A549 (cell line): Measurements from ENCODE around the gene APMAP. TPM values are rescaled to one million over a fixed set of nuclear protein-coding genes. Genes with fewer than 3 reads are reported as not detected.
A peak's percentile ranks its signal among the peaks of the same experiment; 100 is the strongest.
"Not testable (repeated sequence)": the region's sequence is repeated elsewhere in the genome, so short reads cannot be mapped to it uniquely, and the experiment has no call there.

Experiments
- ATAC-seq, 2 experiments: fragments of 200-7000 bp in 1 of 2; fragments of >200 bp in 1 of 2; cut with Nextera tagmentation in 1 of 2; cut with Tn5 transposase in 1 of 2; 3 replicates each; pipeline versions ENCODE4 v1.8.0 to v1.9.1; 2018 to 2020; ENCODE audit warnings: mild to moderate bottlenecking in 1 of 2, moderate library complexity in 1 of 2
- CTCF ChIA-PET: fragments of 300-600 bp; sonication (Branson Sonifier 250); formaldehyde crosslinking; extraction: SDS; loops from one replicate; lab custom pipeline; 2021; ENCODE audit warnings: antibody characterized with exemption, inconsistent platforms; lab: Yijun Ruan, JAX
- POLR2A ChIA-PET: fragments of 350-600 bp; formaldehyde crosslinking; extraction: SDS; loops from one replicate; lab custom pipeline; 2021; ENCODE audit warnings: antibody characterized with exemption, inconsistent platforms; lab: Yijun Ruan, JAX
- DNase-seq, 2 experiments: peaks; one replicate each; pipeline versions ENCODE4 v3.0.0 to v3.0.0-alpha.2; 2011 to 2016; ENCODE audit warnings: low read depth in 1 of 2, low spot score in 1 of 2
- FAIRE-seq: peaks from 2 replicates; lab custom pipeline; 2011; peaks lifted over from hg19 to GRCh38; lab: Jason Lieb, UNC
- H3K27ac ChIP-seq, 2 experiments: fragments of >200 bp; sonication (Bioruptor Twin); formaldehyde crosslinking; 3 replicates each; pipeline ENCODE4 v1.5.1; 2016 to 2017
- H3K4me1 ChIP-seq: fragments of >200 bp; sonication (Bioruptor Twin); formaldehyde crosslinking; 3 replicates; pipeline ENCODE4 v1.6.1; 2016
- H3K4me2 ChIP-seq: fragments of >200 bp; sonication (Bioruptor Twin); formaldehyde crosslinking; 3 replicates; pipeline ENCODE4 v1.6.1; 2016
- H3K4me3 ChIP-seq: fragments of >200 bp; sonication (Bioruptor Twin); formaldehyde crosslinking; 3 replicates; pipeline ENCODE4 v1.5.1; 2016
- H3K9me3 ChIP-seq: fragments of >200 bp; sonication (Bioruptor Twin); formaldehyde crosslinking; 3 replicates; pipeline ENCODE4 v1.6.1; 2016
- ATOH8 ChIP-seq: fragments of 250-450 bp; sonication (Bioruptor Pico); IDR thresholded peaks from 2 replicates; pipeline ENCODE4 v1.5.0; 2020; ENCODE audit warnings: low read depth, mild to moderate bottlenecking, moderate library complexity
- CBX2 ChIP-seq: fragments of 200-600 bp; sonication (generic); IDR thresholded peaks from 2 replicates; pipeline ENCODE4 v1.6.1; 2016; ENCODE audit warnings: low read depth, mild to moderate bottlenecking, borderline replicate concordance
- CBX8 ChIP-seq: fragments of 200-600 bp; sonication (generic); IDR thresholded peaks from 2 replicates; pipeline ENCODE4 v1.6.1; 2016
- CEBPB ChIP-seq, 2 experiments: fragments of >200 bp in 1 of 2; sonication (Bioruptor Twin) in 1 of 2; formaldehyde crosslinking in 1 of 2; IDR thresholded peaks; 2 replicates each; pipeline ENCODE4 v1.6.1; 2012 to 2016
- E2F6 ChIP-seq: IDR thresholded peaks from 2 replicates; pipeline ENCODE4 v1.6.1; 2012; ENCODE audit warnings: low read depth, borderline replicate concordance
- EHMT2 ChIP-seq: fragments of 200-600 bp; sonication (generic); IDR thresholded peaks from 2 replicates; pipeline ENCODE4 v1.6.1; 2016; ENCODE audit warnings: antibody characterized with exemption, low read depth, mild to moderate bottlenecking, moderate library complexity
- EP300 ChIP-seq, 2 experiments: fragments of >200 bp; sonication (Bioruptor Twin); formaldehyde crosslinking; IDR thresholded peaks; 2 replicates in 1 of 2; 3 replicates in 1 of 2; pipeline ENCODE4 v1.6.1; 2016 to 2017
- ESRRA ChIP-seq: fragments of 150-350 bp; IDR thresholded peaks from 2 replicates; pipeline ENCODE4 v1.6.1; 2014; ENCODE audit warnings: mild to moderate bottlenecking, low read length, borderline replicate concordance
- FOSL2 ChIP-seq, 2 experiments: fragments of 450-650 bp in 1 of 2; fragments of >200 bp in 1 of 2; sonication (Bioruptor Twin) in 1 of 2; formaldehyde crosslinking; IDR thresholded peaks; 2 replicates each; pipeline versions ENCODE4 v1.5.0 to v1.6.1; 2016 to 2020; ENCODE audit warnings: mild to moderate bottlenecking in 1 of 2, moderate library complexity in 1 of 2
- FOXS1 ChIP-seq: fragments of 250-450 bp; sonication (Bioruptor Pico); IDR thresholded peaks from 2 replicates; pipeline ENCODE4 v1.5.0; 2020; ENCODE audit warnings: mild to moderate bottlenecking, moderate library complexity
- HOXB13 ChIP-seq: fragments of 250-450 bp; sonication (Bioruptor Pico); IDR thresholded peaks from 2 replicates; pipeline ENCODE4 v1.5.0; 2020; ENCODE audit warnings: low read depth, mild to moderate bottlenecking, moderate library complexity
- JUNB ChIP-seq: fragments of >200 bp; sonication (Bioruptor Twin); formaldehyde crosslinking; IDR thresholded peaks from 2 replicates; pipeline ENCODE4 v1.6.1; 2016
- KDM1A ChIP-seq: fragments of 200-600 bp; sonication (generic); IDR thresholded peaks from 2 replicates; pipeline ENCODE4 v1.6.1; 2016; ENCODE audit warnings: low read depth, mild to moderate bottlenecking
- MAFK ChIP-seq: fragments of 450-650 bp; IDR thresholded peaks from 2 replicates; pipeline ENCODE4 v1.6.1; 2014; ENCODE audit not compliant: partially characterized antibody
- MAZ ChIP-seq: fragments of 150-350 bp; IDR thresholded peaks from 2 replicates; pipeline ENCODE4 v1.6.1; 2014; ENCODE audit warnings: antibody characterized with exemption, low read depth, low read length, borderline replicate concordance
- MYC ChIP-seq: IDR thresholded peaks from 2 replicates; pipeline ENCODE4 v1.6.1; 2012; ENCODE audit warnings: mild to moderate bottlenecking, inconsistent platforms, low read length, improper control_type of control experiment, borderline replicate concordance
- NPAS2 ChIP-seq: fragments of 250-450 bp; sonication (Bioruptor Pico); IDR thresholded peaks from 2 replicates; pipeline ENCODE4 v1.8.0; 2022; ENCODE audit warnings: mild to moderate bottlenecking, moderate library complexity, borderline replicate concordance
- NR3C1 ChIP-seq: fragments of >200 bp; sonication (Bioruptor Twin); formaldehyde crosslinking; IDR thresholded peaks from 3 replicates; pipeline ENCODE4 v1.6.1; 2017
- POLR2A ChIP-seq: IDR thresholded peaks from 2 replicates; pipeline ENCODE4 v1.6.1; 2012; ENCODE audit warnings: mild to moderate bottlenecking, low read length
- POLR2AphosphoS2 ChIP-seq: conservative IDR thresholded peaks from 2 replicates; pipeline ENCODE4 v1.6.1; 2012; ENCODE audit warnings: low read length, improper control_type of control experiment, inconsistent platforms
- RAD21 ChIP-seq, 2 experiments: fragments of >200 bp in 1 of 2; sonication (Bioruptor Twin) in 1 of 2; formaldehyde crosslinking in 1 of 2; IDR thresholded peaks in 1 of 2; conservative IDR thresholded peaks in 1 of 2; 2 replicates in 1 of 2; 3 replicates in 1 of 2; pipeline ENCODE4 v1.6.1; 2012 to 2018; ENCODE audit warnings: inconsistent platforms in 1 of 2
- SMC3 ChIP-seq: fragments of >200 bp; sonication (Bioruptor Twin); formaldehyde crosslinking; IDR thresholded peaks from 3 replicates; pipeline ENCODE4 v1.6.1; 2018; ENCODE audit warnings: inconsistent platforms
- ZSCAN20 ChIP-seq: fragments of 250-450 bp; sonication (Bioruptor Pico); IDR thresholded peaks from 2 replicates; pipeline ENCODE4 v1.8.0; 2022; ENCODE audit warnings: mild to moderate bottlenecking, moderate library complexity
- WGBS: methylation state at CpG from one replicate; pipeline ENCODE4 v1.1.6; 2017; ENCODE audit errors: missing lambda C conversion rate; 5-methylcytosine and 5-hydroxymethylcytosine counted together
- polyA plus RNA-seq, 4 experiments: library from polyadenylated mRNA; depleted of rRNA in 3 of 4; stranded (reverse); fragments of >200 nt; fragmentation: RNase III in 1 of 4; extraction: RNeasy Plus Mini Kit Qiagen cat#74134 plus additional on column Dnase treatment in 1 of 4; gene quantifications; 2 replicates in 3 of 4; 3 replicates in 1 of 4; pipeline ENCODE4 v1.2.3, GENCODE V29; 2011 to 2017
- TF ChIP-seq, protein P1 (sequence below): fragments of 200-600 bp; sonication (generic); IDR thresholded peaks from 2 replicates; pipeline ENCODE4 v1.6.1; 2016; ENCODE audit warnings: antibody characterized with exemption, mild to moderate bottlenecking, moderate library complexity

Gene APMAP
- polyA plus RNA-seq, 2 of the 4 experiments (the other 2 are of a cell fraction) = 113 to 141 TPM

DNA sequence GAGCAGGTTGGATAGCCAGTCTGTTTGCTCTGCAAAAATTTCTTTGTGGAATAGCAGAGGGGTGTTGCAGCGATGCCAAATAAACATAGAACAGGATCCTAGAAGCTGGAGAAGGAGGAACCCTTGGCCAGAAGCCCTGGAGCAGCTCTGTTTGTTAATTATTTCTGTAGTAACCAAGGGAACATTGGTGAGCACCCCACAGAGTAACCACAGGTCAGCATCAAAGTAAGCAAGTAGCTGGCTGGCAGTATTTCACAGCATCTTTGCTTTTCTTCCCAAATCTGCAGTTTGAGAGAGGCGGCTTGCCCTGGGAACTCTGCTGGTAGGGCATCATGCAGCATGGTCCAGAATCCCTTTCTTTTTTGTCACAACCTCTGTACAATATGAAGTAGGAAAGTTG, 12.7 kb upstream of the APMAP start (continued):
- TF ChIP-seq, protein P1, sequence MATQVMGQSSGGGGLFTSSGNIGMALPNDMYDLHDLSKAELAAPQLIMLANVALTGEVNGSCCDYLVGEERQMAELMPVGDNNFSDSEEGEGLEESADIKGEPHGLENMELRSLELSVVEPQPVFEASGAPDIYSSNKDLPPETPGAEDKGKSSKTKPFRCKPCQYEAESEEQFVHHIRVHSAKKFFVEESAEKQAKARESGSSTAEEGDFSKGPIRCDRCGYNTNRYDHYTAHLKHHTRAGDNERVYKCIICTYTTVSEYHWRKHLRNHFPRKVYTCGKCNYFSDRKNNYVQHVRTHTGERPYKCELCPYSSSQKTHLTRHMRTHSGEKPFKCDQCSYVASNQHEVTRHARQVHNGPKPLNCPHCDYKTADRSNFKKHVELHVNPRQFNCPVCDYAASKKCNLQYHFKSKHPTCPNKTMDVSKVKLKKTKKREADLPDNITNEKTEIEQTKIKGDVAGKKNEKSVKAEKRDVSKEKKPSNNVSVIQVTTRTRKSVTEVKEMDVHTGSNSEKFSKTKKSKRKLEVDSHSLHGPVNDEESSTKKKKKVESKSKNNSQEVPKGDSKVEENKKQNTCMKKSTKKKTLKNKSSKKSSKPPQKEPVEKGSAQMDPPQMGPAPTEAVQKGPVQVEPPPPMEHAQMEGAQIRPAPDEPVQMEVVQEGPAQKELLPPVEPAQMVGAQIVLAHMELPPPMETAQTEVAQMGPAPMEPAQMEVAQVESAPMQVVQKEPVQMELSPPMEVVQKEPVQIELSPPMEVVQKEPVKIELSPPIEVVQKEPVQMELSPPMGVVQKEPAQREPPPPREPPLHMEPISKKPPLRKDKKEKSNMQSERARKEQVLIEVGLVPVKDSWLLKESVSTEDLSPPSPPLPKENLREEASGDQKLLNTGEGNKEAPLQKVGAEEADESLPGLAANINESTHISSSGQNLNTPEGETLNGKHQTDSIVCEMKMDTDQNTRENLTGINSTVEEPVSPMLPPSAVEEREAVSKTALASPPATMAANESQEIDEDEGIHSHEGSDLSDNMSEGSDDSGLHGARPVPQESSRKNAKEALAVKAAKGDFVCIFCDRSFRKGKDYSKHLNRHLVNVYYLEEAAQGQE = no peak
- TF ChIP-seq HOXB13 (CRISPR knock-in tag) = no peak
- no peak for TF ChIP-seq FOXS1
- TF ChIP-seq, all 56 proteins: peak for 0

DNA sequence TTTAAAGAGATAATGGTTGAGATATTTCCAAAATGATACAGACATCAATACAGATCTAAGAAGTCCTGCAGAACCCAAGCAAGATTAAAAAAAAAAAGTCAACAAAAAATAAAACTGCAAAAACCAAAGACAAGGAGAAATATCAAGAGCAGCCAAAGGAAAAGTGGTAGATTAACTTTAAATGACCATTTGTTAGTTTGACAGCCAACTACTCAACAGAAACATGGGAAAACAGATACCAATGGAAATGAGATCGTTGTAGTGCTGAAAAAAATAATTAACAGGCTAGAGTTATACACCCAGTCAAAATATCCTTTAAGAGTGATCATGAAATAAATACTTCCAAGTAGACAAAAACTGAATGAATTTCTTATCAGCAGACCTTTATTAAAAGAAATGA, 10.5 kb upstream of the APMAP start:
- TF ChIP-seq EP300 (IDR thresholded peaks at IDR 0.05) (no peak), POLR2AphosphoS2 (no peak), ATOH8 (CRISPR knock-in tag) (no peak)
- DNase-seq = no peak
- WGBS = 45% methylated on average over 1 of the region's 1 CpG
- Histone ChIP-seq H3K4me1 (peaks cover 16% of the 10 kb centered on the region; the same call in 2 of the 3 replicates), H3K4me3 (no peak overlapping the region), H3K4me2 (no peak overlapping the region), H3K9me3 (peaks cover 7% of the 10 kb centered on the region; the same call in 1 of the 3 replicates), H3K27ac (no peak overlapping the region)
- no peak for ATAC-seq
- ChIA-PET CTCF (interaction anchor here (14.2 kb wide), 1 partner anchor 6 kb away, joined by 113 read pairs; no protein-coding TSS in a partner anchor), POLR2A (no interaction called here)
- peak; percentile 43 for FAIRE-seq

GRCh38 chr20:25001323-25001722, 8.8 kb upstream of the APMAP start:
- DNase-seq, ATAC-seq, H3K9me3 ChIP-seq, H3K27ac ChIP-seq, H3K4me2 ChIP-seq, FAIRE-seq, H3K4me3 ChIP-seq, POLR2A ChIA-PET: not testable (repeated sequence)
- H3K4me1 ChIP-seq = peaks cover 18% of the 10 kb centered on the region; the same call in 2 of the 3 replicates
- 70% methylated on average over 4 of the region's 4 CpGs for WGBS
- 0 out of 2 replicates have a peak, but pooled peaks have one; percentile 14 for TF ChIP-seq KDM1A
- CTCF ChIA-PET = interaction anchor here (0.9 to 2.2 kb wide), 4 partner anchors 10 to 295 kb away, joined by 3 to 7 read pairs (median 4); no protein-coding TSS in a partner anchor

- H3K4me2 ChIP-seq = peak overlapping the region; percentile 19; the same call in 2 of the 3 replicates
- 28% methylated on average over 4 of the region's 4 CpGs for WGBS
- H3K4me3 ChIP-seq = no peak overlapping the region
- ChIA-PET CTCF (interaction anchor here (0.7 to 9.1 kb wide), 10 partner anchors 9 to 506 kb away, joined by 3 to 113 read pairs (median 6); partner anchors contain the start of gene ACSS1), POLR2A (no interaction called here)
- FAIRE-seq (no peak), ATAC-seq (peak; percentile 57 to 58; a peak in 5 of 6 replicates), DNase-seq (peak; percentile 24 to 35)
- H3K9me3 ChIP-seq = peaks cover 7% of the 10 kb centered on the region; the same call in 1 of the 3 replicates
- H3K4me1 ChIP-seq = peaks cover 22% of the 10 kb centered on the region; the same call in 2 of the 3 replicates
- peak overlapping the region; percentile 14 to 43; a peak in 3 of 6 replicates for H3K27ac ChIP-seq
- peak; percentile 28; the same call in 1 of the 2 replicates for TF ChIP-seq JUNB
- no peak for TF ChIP-seq NPAS2 (CRISPR knock-in tag)
- TF ChIP-seq CEBPB (IDR thresholded peaks at IDR 0.05) = peak; percentile 27 to 73; a peak in 2 of 4 replicates
- TF ChIP-seq MYC = no peak
- TF ChIP-seq ESRRA = no peak
- no peak for TF ChIP-seq ZSCAN20 (CRISPR knock-in tag)
- no peak for TF ChIP-seq CBX2
- no peak for TF ChIP-seq POLR2A
- no peak for TF ChIP-seq CBX8
- no peak for TF ChIP-seq FOSL2 (IDR thresholded peaks at IDR 0.05)
- TF ChIP-seq FOSL2 (CRISPR knock-in tag; IDR thresholded peaks at IDR 0.05) = 0 out of 2 replicates have a peak, but pooled peaks have one; percentile 38
- no peak for TF ChIP-seq MAFK
- no peak for TF ChIP-seq EHMT2
- TF ChIP-seq RAD21 (conservative IDR thresholded peaks at IDR 0.05 in 1 of 2, IDR thresholded peaks at IDR 0.05 in 1 of 2) = no peak
- no peak for TF ChIP-seq HOXB13 (CRISPR knock-in tag)
- TF ChIP-seq NR3C1 = no peak
- peak; percentile 29; the same call in 2 of the 3 replicates for TF ChIP-seq SMC3
- no peak for TF ChIP-seq E2F6
- no peak for TF ChIP-seq MAZ
Measured at GRCh38 chr20:25000268-25000801, 7.8 kb upstream of the APMAP start.
